ENCODE data around the gene CAPZB.

- TF ChIP-seq CTCF (IDR thresholded peaks at IDR 0.05) (no peak), POLR2A (IDR thresholded peaks at IDR 0.05) (no peak)
Measured at GRCh38 chr1:19294638-19295037, 190.7 kb downstream of the CAPZB start.

Data from breast epithelium (tissue), 3 donors.